Measurements from ENCODE around the gene B4GALNT1. TPM values are rescaled to one million over a fixed set of nuclear protein-coding genes. Genes with fewer than 3 reads are reported as not detected.

The B4GALNT1 gene
- total and polyA plus RNA-seq, 9 of the 15 experiments (the other 6 are each of a cell fraction or from before 2014, with no cell fraction given): 1.0 to 32.2 (median 9.8) TPM

DNA sequence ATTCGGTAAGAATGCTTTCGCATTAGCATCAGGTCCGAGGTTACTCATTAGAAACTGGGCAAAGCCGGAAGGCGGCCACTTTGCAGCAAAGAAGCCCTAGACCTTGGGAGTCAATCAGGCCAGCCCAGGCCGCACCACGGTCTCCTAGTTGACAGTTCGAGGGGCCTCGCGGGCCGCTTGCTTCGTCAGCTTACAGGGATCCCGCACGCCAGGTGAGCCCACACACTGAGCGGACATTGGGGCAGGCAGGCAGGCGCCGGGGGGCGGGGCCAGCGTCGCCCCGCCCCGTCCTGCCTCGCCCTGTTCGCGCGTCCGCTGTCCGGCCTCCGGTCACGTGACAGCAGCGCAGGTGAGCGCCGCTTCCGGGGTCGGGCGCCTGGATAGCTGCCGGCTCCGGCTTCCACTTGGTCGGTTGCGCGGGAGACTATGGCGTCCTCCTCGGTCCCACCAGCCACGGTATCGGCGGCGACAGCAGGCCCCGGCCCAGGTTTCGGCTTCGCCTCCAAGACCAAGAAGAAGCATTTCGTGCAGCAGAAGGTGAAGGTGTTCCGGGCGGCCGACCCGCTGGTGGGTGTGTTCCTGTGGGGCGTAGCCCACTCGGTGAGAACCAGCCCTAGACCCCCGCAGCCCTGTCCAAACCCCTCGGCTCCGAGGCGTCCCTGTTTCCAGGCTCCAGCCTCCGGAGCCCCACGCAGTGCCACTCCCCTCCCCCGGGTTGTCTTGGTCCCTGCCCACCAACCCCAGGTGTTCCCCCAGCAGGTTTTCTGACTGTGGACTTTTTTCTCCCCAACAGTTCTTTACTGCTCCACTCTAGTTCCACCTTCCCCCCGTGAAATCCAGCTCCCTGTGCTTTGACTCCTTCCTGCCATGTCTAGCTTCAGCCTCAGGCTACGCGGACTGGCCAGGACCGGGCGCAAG, 41.9 kb downstream of the B4GALNT1 start, which contains the start of gene PIP4K2C (continued):
- TF ChIP-seq, protein P1, sequence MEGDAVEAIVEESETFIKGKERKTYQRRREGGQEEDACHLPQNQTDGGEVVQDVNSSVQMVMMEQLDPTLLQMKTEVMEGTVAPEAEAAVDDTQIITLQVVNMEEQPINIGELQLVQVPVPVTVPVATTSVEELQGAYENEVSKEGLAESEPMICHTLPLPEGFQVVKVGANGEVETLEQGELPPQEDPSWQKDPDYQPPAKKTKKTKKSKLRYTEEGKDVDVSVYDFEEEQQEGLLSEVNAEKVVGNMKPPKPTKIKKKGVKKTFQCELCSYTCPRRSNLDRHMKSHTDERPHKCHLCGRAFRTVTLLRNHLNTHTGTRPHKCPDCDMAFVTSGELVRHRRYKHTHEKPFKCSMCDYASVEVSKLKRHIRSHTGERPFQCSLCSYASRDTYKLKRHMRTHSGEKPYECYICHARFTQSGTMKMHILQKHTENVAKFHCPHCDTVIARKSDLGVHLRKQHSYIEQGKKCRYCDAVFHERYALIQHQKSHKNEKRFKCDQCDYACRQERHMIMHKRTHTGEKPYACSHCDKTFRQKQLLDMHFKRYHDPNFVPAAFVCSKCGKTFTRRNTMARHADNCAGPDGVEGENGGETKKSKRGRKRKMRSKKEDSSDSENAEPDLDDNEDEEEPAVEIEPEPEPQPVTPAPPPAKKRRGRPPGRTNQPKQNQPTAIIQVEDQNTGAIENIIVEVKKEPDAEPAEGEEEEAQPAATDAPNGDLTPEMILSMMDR (IDR thresholded peaks at IDR 0.05 in 2 of 3, conservative IDR thresholded peaks at IDR 0.05 in 1 of 3; ENCODE audit: insufficient read depth in 2 of 3, low read depth in 1 of 3, low read length in 3 of 3): no peak
- TF ChIP-seq FOSL1 (tag; conservative IDR thresholded peaks at IDR 0.05) (no peak), ERF (CRISPR knock-in tag; IDR thresholded peaks at IDR 0.05) (peak; percentile 62; the same call in 1 of the 2 replicates), NCOR1 (IDR thresholded peaks at IDR 0.05) (no peak), ZNF41 (CRISPR knock-in tag; conservative IDR thresholded peaks at IDR 0.05) (no peak), CBX8 (IDR thresholded peaks at IDR 0.05; ENCODE audit: borderline replicate concordance, extremely low read depth, low read depth, low read length, poor library complexity, severe bottlenecking) (no peak), PHF20 (IDR thresholded peaks at IDR 0.05; ENCODE audit: partially characterized antibody) (peak; percentile 86), RB1 (IDR thresholded peaks at IDR 0.05; ENCODE audit: low read depth) (peak; percentile 84; the same call in 1 of the 2 replicates), TBP (optimal IDR thresholded peaks at IDR 0.05; ENCODE audit: low read depth, low read length) (peak; percentile 59), ZNF197 (CRISPR knock-in tag; IDR thresholded peaks at IDR 0.05; ENCODE audit: low read depth) (no peak), ZNF785 (CRISPR knock-in tag; IDR thresholded peaks at IDR 0.05) (no peak), STAT5B (CRISPR knock-in tag; IDR thresholded peaks at IDR 0.05) (no peak), GABPB2 (CRISPR knock-in tag; conservative IDR thresholded peaks at IDR 0.05) (no peak), KHSRP (IDR thresholded peaks at IDR 0.05) (no peak), RAD51 (IDR thresholded peaks at IDR 0.05; ENCODE audit: borderline replicate concordance, low read depth) (peak; percentile 98), MAFF (IDR thresholded peaks at IDR 0.05; ENCODE audit: low read length) (no peak), POLR2A (conservative IDR thresholded peaks at IDR 0.05) (peak; percentile 78), GTF2F1 (IDR thresholded peaks at IDR 0.05; ENCODE audit: low read depth, low read length) (no peak; the same call in 1 of the 2 replicates)
- TF ChIP-seq, protein P2, sequence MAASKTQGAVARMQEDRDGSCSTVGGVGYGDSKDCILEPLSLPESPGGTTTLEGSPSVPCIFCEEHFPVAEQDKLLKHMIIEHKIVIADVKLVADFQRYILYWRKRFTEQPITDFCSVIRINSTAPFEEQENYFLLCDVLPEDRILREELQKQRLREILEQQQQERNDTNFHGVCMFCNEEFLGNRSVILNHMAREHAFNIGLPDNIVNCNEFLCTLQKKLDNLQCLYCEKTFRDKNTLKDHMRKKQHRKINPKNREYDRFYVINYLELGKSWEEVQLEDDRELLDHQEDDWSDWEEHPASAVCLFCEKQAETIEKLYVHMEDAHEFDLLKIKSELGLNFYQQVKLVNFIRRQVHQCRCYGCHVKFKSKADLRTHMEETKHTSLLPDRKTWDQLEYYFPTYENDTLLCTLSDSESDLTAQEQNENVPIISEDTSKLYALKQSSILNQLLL (CRISPR knock-in tag; IDR thresholded peaks at IDR 0.05; ENCODE audit: borderline replicate concordance): no peak
- TF ChIP-seq, protein P3, sequence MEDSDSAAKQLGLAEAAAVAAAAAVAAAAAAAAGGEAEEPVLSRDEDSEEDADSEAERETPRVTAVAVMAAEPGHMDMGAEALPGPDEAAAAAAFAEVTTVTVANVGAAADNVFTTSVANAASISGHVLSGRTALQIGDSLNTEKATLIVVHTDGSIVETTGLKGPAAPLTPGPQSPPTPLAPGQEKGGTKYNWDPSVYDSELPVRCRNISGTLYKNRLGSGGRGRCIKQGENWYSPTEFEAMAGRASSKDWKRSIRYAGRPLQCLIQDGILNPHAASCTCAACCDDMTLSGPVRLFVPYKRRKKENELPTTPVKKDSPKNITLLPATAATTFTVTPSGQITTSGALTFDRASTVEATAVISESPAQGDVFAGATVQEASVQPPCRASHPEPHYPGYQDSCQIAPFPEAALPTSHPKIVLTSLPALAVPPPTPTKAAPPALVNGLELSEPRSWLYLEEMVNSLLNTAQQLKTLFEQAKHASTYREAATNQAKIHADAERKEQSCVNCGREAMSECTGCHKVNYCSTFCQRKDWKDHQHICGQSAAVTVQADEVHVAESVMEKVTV (CRISPR knock-in tag; IDR thresholded peaks at IDR 0.05): no peak
- TF ChIP-seq, protein P4, sequence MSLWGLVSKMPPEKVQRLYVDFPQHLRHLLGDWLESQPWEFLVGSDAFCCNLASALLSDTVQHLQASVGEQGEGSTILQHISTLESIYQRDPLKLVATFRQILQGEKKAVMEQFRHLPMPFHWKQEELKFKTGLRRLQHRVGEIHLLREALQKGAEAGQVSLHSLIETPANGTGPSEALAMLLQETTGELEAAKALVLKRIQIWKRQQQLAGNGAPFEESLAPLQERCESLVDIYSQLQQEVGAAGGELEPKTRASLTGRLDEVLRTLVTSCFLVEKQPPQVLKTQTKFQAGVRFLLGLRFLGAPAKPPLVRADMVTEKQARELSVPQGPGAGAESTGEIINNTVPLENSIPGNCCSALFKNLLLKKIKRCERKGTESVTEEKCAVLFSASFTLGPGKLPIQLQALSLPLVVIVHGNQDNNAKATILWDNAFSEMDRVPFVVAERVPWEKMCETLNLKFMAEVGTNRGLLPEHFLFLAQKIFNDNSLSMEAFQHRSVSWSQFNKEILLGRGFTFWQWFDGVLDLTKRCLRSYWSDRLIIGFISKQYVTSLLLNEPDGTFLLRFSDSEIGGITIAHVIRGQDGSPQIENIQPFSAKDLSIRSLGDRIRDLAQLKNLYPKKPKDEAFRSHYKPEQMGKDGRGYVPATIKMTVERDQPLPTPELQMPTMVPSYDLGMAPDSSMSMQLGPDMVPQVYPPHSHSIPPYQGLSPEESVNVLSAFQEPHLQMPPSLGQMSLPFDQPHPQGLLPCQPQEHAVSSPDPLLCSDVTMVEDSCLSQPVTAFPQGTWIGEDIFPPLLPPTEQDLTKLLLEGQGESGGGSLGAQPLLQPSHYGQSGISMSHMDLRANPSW (CRISPR knock-in tag; IDR thresholded peaks at IDR 0.05): no peak
